GM21423 (cell line): ENCODE results near the gene FUT8.
"Not testable (repeated sequence)": the region's sequence is repeated elsewhere in the genome, so short reads cannot be mapped to it uniquely, and the experiment has no call there.

Experiments used
- ATAC-seq: cut with Tn5 transposase; IDR thresholded peaks from one replicate; pipeline ENCODE4 v1.9.1; 2021; ENCODE audit warnings: mild to moderate bottlenecking, moderate library complexity; ENCODE audit not compliant: unreplicated experiment

FUT8 gene

DNA sequence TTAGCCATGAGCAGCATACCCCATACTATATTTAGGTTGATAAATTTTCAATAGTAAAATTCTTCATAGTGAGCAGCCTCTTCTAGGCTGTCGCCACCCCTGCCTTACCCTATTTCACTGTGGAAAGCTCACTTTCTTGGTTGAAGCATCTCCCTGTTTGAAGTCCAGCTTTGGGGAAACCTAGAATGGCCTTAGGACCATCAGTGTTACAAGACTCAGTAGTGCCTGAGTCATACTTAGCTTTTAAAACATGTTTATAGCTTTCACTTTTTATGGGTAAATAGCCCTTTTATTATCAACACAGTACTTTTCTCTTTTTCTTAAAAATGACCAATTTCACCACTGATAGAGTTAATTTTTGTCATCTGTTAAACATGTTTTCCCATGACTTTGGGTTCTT lies 37.1 kb downstream of the FUT8 start:
- ATAC-seq: no peak

DNA sequence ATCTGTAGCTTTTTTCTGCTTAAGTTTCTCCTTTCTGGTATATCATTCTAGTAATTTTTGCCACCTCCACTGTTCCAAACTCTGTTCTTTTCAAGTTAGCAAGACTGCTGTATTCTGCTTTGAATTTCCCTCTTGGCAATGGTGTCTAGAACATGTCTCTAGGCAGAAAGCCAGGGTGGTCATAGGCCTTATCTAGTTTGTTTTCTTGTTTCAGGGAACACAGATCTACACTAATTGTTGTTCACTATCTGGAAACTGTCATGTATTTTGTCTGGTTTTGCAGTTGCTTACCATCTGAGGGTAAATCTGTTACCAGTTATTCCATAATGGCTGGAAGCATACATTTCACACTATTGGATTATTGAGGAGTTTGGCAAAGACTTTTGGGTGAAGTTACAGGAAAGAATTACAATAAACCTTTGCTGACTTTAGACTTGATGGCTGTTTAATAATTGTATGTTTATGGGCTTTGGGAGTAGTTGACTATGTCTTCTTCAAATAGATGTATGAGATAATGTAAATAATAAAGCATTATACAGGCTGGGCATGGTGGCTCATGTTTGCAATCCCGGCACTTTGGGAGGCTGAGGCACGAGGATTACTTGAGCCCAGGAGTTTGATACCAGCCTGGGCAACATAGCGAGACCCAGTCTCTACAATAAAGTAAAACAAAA lies 41.4 kb downstream of the FUT8 start:
- no peak for ATAC-seq

- ATAC-seq: no peak
Observed at GRCh38 chr14:65456247-65456646, 43.7 kb downstream of the FUT8 start.

GRCh38 chr14:65461730-65462129 lies 49.2 kb downstream of the FUT8 start:
- no peak for ATAC-seq

- peak; percentile 69 for ATAC-seq
Observed at GRCh38 chr14:65462411-65462810, 49.9 kb downstream of the FUT8 start.

GRCh38 chr14:65465584-65465983 lies 53.1 kb downstream of the FUT8 start:
- no peak for ATAC-seq

DNA sequence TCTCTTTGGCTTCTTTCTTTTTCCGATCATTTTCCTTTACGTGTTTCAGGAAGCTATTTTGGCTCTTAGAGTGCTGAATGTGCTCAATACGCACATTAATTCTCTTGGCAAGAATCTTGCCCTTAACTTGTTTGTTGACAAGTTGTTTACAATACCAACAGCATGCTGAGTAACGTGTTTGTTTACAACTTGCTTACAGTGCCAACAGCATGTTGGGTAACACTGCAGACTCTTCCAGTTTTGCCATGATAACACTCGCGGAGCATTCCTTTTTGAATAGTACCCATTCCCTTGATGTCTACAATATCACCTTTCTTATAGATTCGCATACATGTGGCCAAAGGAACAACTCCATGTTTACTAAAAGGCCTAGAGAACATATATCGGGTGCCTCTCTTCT lies 55.4 kb downstream of the FUT8 start:
- not testable (repeated sequence) for ATAC-seq

GRCh38 chr14:65469903-65470302 lies 57.4 kb downstream of the FUT8 start:
- no peak for ATAC-seq

- ATAC-seq: peak; percentile 22
Observed at GRCh38 chr14:65470404-65470880, 57.9 kb downstream of the FUT8 start.

GRCh38 chr14:65471038-65471878 lies 58.7 kb downstream of the FUT8 start:
- peak; percentile 63 for ATAC-seq

GRCh38 chr14:65472189-65472588 lies 59.7 kb downstream of the FUT8 start:
- ATAC-seq: no peak

GRCh38 chr14:65476273-65476941 lies 63.9 kb downstream of the FUT8 start:
- peak; percentile 69 for ATAC-seq

GRCh38 chr14:65476942-65477318 lies 64.4 kb downstream of the FUT8 start:
- peak; percentile 17 for ATAC-seq

- ATAC-seq: no peak
Observed at GRCh38 chr14:65478017-65478416, 65.5 kb downstream of the FUT8 start.

GRCh38 chr14:65478596-65478995 lies 66.1 kb downstream of the FUT8 start:
- peak; percentile 53 for ATAC-seq

DNA sequence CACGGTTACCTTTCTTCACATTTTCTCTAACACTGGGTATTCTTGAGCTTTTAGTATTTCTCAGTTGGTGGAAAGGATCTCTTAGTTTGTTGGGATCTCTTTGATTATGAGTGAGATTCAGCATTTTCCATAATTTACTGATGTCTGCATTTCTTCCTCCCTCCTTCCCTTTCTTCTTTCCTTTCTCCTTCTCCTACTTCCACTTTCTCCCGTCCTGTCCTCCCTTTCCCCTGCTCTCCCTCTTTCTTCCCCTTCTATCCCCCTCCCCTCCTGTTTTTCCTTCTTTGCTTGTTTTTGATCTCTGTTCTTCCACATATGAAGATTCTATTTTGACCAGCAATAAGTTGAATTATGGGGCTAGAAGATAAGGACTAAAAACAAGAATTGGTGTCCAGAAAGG lies 66.9 kb downstream of the FUT8 start:
- ATAC-seq: no peak

DNA sequence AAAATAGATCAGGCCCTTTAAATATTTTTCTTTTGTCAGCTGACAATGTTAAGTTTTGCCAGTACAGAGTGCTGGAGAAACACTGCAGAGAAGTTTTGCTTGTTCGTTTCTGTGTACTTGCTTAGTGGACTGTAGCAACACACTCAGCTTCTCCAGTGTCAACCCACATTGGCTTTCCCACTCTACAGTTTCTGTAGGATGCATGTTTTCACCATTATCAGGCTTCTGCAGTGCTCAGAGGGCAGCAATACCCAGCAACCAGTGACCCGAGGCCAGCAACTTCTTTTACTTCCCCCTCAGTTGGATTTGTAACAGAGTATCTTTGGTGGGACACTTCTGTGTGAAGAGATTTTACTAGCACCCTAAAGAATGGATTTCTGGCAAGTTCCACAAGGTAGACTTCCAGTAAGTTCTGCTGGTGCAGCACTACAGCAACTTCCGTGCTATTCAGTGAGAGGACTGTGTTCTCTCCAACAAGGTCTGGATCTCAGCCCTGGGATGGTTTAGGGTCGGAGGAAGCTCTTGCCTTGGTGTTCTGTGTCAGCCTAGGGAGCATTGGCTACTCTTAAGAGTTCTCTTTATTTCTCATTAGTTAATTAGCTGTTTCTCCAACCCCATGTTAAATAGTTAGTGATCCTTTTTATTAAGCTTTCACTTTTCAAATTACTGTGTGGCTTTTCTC lies 70.4 kb downstream of the FUT8 start:
- no peak for ATAC-seq

DNA sequence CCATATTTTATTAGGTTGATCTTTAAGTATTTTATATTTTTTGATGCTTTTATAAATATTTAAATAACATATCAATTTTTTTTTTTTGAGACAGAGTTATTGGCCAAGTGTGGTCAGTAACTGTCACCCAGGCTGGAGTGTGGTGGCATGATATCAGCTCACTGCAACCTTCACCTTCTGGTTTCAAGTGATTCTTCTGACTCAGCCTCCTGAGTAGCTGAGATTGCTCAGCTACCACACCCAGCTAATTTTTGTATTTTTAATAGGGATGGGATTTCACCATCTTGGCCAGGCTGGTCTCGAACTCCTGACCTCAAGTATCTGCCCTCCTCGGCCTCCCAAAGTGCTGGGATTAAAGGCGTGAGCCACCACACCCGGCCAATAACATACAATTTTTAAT lies 71.1 kb downstream of the FUT8 start:
- no peak for ATAC-seq

DNA sequence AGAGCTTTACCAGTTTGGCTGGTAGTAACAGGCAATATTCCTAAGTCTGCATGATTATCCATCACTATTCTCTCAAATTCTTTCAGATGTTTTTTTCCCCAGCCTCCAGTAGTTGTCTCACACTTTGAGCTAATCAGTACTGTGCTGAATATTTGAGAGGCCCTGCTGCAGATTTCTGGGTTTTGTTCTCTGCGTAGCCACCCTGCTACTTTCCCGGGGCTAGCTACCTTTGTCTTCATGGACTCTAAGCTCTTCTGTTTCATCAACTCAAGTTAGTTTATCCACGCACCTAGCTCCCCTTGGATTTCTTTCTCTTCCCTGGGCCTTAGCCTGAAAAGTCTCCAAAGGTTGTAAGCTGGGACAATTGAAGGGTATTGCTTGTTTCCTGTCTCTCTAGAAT lies 73.0 kb downstream of the FUT8 start:
- ATAC-seq: no peak

DNA sequence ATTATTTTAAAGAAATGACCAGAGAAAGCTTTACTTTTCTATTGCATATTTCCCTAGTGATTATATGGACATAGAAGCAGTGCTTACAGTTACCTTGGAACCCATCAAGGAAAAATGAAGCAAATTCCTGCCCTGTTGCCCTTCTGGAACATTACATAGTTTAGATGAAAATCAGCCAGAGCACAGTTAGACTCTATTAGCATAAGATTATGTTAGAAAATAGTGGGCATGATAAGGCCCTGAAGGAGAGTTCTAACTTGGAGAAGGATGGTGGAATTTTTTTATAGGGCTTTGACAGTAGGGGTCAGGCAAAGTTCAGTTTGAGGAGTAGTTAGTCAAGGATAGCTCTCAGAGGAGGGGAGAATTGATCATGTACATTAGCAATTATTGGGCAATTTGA lies 74.3 kb downstream of the FUT8 start:
- no peak for ATAC-seq
